Panc1 (cell line): ENCODE measurements around the gene NANS. TPM values are rescaled to one million over a fixed set of nuclear protein-coding genes. Genes with fewer than 3 reads are reported as not detected.

Source experiments
- ATAC-seq: fragments of 200-7000 bp; cut with Tn5 transposase; 2 replicates; pipeline ENCODE4 v1.9.1; 2020; ENCODE audit warnings: mild to moderate bottlenecking, moderate library complexity
- BruUV-seq: library from RNA; stranded (reverse); fragments of 400-500 nt; replicated peaks from 2 replicates; lab custom pipeline; 2021; lab: Mats Ljungman, UMichigan
- CTCF ChIA-PET: fragments of 300-600 bp; sonication (Branson Sonifier 250); formaldehyde crosslinking; loops from one replicate; lab custom pipeline; 2022; ENCODE audit warnings: antibody characterized with exemption; lab: Charles Lee
- POLR2A ChIA-PET: fragments of 300-600 bp; sonication (Branson Sonifier 250); formaldehyde crosslinking; loops from one replicate; lab custom pipeline; 2022; ENCODE audit warnings: antibody characterized with exemption; lab: Charles Lee
- DNase-seq: peaks from one replicate; pipeline ENCODE4 v3.0.0-alpha.2; 2010; ENCODE audit warnings: low read depth, low spot score
- H3K27ac ChIP-seq: 2 replicates; pipeline ENCODE4 v1.5.1; 2011; ENCODE audit warnings: mild to moderate bottlenecking, low read length, inconsistent platforms
- H3K27me3 ChIP-seq: fragments of 200-500 bp; sonication (Bioruptor generic); 2 replicates; pipeline ENCODE4 v1.6.0; 2014; ENCODE audit warnings: low read length, inconsistent platforms; ENCODE audit not compliant: control insufficient read depth, insufficient read depth
- H3K36me3 ChIP-seq: fragments of 200-500 bp; sonication (Bioruptor generic); 2 replicates; pipeline ENCODE4 v1.5.1; 2014; ENCODE audit warnings: inconsistent platforms, mild to moderate bottlenecking, low read length, moderate library complexity; ENCODE audit not compliant: control insufficient read depth, insufficient read depth
- H3K4me1 ChIP-seq: 2 replicates; pipeline ENCODE4 v1.5.1; 2011; ENCODE audit warnings: inconsistent platforms, mild to moderate bottlenecking, low read length, moderate library complexity; ENCODE audit not compliant: control insufficient read depth, insufficient read depth
- H3K4me3 ChIP-seq, 2 experiments: 2 replicates each; pipeline ENCODE4 v1.5.1; 2011 to 2012; ENCODE audit warnings: low read depth in 2 of 2, low read length in 2 of 2, mild to moderate bottlenecking in 2 of 2, inconsistent platforms in 1 of 2, moderate library complexity in 1 of 2
- H3K9me3 ChIP-seq: fragments of 200-500 bp; sonication (Bioruptor generic); 2 replicates; pipeline ENCODE4 v1.5.1; 2014; ENCODE audit warnings: low read depth, mild to moderate bottlenecking, inconsistent platforms, low read length, moderate library complexity; ENCODE audit not compliant: control insufficient read depth, insufficient read depth
- CTCF ChIP-seq: fragments of 450-650 bp; IDR thresholded peaks from 2 replicates; pipeline ENCODE4 v1.5.1; 2017; ENCODE audit warnings: mild to moderate bottlenecking
- POLR2AphosphoS5 ChIP-seq: IDR thresholded peaks from 2 replicates; pipeline ENCODE4 v1.6.1; 2012; ENCODE audit warnings: mild to moderate bottlenecking, low read depth, low read length, moderate library complexity
- REST ChIP-seq, 2 experiments: IDR thresholded peaks; 2 replicates each; pipeline ENCODE4 v1.6.1; 2011 to 2012; ENCODE audit warnings: low read depth in 2 of 2, control low read depth in 1 of 2, low read length in 1 of 2, mild to moderate bottlenecking in 1 of 2, moderate library complexity in 1 of 2; ENCODE audit not compliant: insufficient read depth in 1 of 2
- SIN3A ChIP-seq: IDR thresholded peaks from 2 replicates; pipeline ENCODE4 v1.6.1; 2012; ENCODE audit warnings: low read depth, mild to moderate bottlenecking, low read length, moderate library complexity, borderline replicate concordance; ENCODE audit not compliant: insufficient read depth
- TCF7L2 ChIP-seq: IDR thresholded peaks from 2 replicates; pipeline ENCODE4 v1.6.1; 2011; ENCODE audit warnings: mild to moderate bottlenecking, low read depth, low read length, inconsistent platforms
- in situ Hi-C: cut with HindIII; loops from 2 replicates; pipeline ENCODE4 v1.10.0; 2016; ENCODE audit warnings: low sequenced_read_pairs, low pct_unique_long_range_greater_than_20kb
- intact Hi-C: fragments of 100-400 bp; cut with micrococcal nuclease; formaldehyde crosslinking; loops from one replicate; pipeline ENCODE4 v1.10.0; 2022; ENCODE audit not compliant: unreplicated experiment
- total RNA-seq: library from RNA; stranded (reverse); gene quantifications from one replicate; pipeline ENCODE4 v1.2.1, GENCODE V29; 2021; ENCODE audit not compliant: unreplicated experiment

Gene NANS
- total RNA-seq, 1 experiment from 2014 or later, result 41.0 TPM

DNA sequence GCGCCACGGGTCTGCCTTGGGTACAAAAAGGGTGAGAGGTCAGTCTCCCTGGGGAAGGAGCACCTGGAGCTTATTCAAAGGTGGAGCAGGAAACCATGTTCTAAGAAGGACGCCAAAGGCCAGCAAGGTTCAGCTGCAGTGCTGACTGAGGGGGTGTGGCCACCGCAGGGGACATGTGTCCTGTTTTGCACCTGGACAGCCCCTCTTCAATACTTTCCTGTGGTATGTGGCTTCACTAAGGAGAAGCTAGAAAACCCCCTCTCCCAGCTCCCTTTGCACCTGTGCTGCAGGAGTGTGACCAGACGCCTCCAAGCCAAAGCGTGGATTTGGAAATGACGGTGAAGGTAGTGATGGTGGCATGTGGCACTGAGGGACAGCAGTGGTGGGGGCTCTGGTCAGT, 38.9 kb downstream of the NANS start:
- H3K9me3 ChIP-seq, result no peaks in the 10 kb centered on the region
- H3K4me1 ChIP-seq, result no peaks in the 10 kb centered on the region
- POLR2A ChIA-PET, result no interaction called here
- no peak overlapping the region for H3K27ac ChIP-seq
- TF ChIP-seq POLR2AphosphoS5, result no peak
- ATAC-seq (no peak), DNase-seq (no peak)
- no peak overlapping the region for H3K4me3 ChIP-seq
- in situ Hi-C loops (no loop called here), intact Hi-C loops (no loop called here)
- no peaks in the 10 kb centered on the region for H3K36me3 ChIP-seq
- CTCF ChIA-PET, result no interaction called here
- no peaks in the 10 kb centered on the region for H3K27me3 ChIP-seq
- BruUV-seq, result no TSS peak

GRCh38 chr9:98096091-98096490, 39.6 kb downstream of the NANS start:
- BruUV-seq, result no TSS peak
- Histone ChIP-seq H3K9me3 (no peaks in the 10 kb centered on the region), H3K27ac (no peak overlapping the region), H3K4me3 (no peak overlapping the region), H3K4me1 (no peaks in the 10 kb centered on the region), H3K27me3 (no peaks in the 10 kb centered on the region), H3K36me3 (no peaks in the 10 kb centered on the region)
- TF ChIP-seq SIN3A (no peak), REST (IDR thresholded peaks at IDR 0.05; ENCODE audit: insufficient read depth in 1 of 2, low read depth in 2 of 2, low read length in 1 of 2) (no peak), TCF7L2 (no peak), POLR2AphosphoS5 (no peak), CTCF (no peak)
- ATAC-seq, result no peak
- in situ Hi-C loops (no loop called here), intact Hi-C loops (no loop called here)
- POLR2A ChIA-PET, result no interaction called here
- CTCF ChIA-PET, result no interaction called here
- no peak for DNase-seq

DNA sequence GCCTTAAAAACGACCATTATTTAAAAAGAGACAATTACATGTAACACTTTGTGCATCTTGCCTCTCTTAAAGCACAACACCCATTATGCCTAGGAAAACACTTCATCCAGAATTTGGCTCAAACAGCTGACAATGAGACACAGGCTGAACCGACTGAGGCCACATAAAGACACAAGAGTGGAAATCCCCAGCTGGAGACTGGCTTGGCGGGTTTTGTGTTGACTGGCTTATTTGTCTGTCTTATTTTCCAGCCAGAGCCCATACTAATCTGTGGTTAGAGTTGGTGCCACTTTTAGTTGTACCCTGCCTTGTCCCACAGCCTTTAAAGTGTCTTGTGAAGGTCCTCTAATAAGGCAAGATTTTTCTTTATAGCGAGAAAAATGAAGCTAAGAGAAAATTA, 41.3 kb downstream of the NANS start:
- in situ Hi-C loops (no loop called here), intact Hi-C loops (no loop called here)
- H3K9me3 ChIP-seq, result no peaks in the 10 kb centered on the region
- DNase-seq (no peak), ATAC-seq (no peak)
- no peaks in the 10 kb centered on the region for H3K27me3 ChIP-seq
- TF ChIP-seq CTCF (no peak), REST (IDR thresholded peaks at IDR 0.05; ENCODE audit: insufficient read depth in 1 of 2, low read depth in 2 of 2, low read length in 1 of 2) (no peak), SIN3A (no peak), TCF7L2 (no peak), POLR2AphosphoS5 (no peak)
- H3K4me1 ChIP-seq, result no peaks in the 10 kb centered on the region
- no peak overlapping the region for H3K27ac ChIP-seq
- POLR2A ChIA-PET, result interaction anchor here (0.6 kb wide), 1 partner anchor 133 kb away, joined by 4 read pairs; no protein-coding TSS in a partner anchor
- no peaks in the 10 kb centered on the region for H3K36me3 ChIP-seq
- BruUV-seq, result no TSS peak
- CTCF ChIA-PET, result no interaction called here
- H3K4me3 ChIP-seq, result no peak overlapping the region
